Measurements from ENCODE around the gene PPP2R5A. TPM values are rescaled to one million over a fixed set of nuclear protein-coding genes. Genes with fewer than 3 reads are reported as not detected.

PPP2R5A gene
- total and polyA plus RNA-seq, 2 of the 13 experiments (the other 11 are each of a cell fraction or from before 2014, with no cell fraction given) = 22.0 to 31.4 TPM

DNA sequence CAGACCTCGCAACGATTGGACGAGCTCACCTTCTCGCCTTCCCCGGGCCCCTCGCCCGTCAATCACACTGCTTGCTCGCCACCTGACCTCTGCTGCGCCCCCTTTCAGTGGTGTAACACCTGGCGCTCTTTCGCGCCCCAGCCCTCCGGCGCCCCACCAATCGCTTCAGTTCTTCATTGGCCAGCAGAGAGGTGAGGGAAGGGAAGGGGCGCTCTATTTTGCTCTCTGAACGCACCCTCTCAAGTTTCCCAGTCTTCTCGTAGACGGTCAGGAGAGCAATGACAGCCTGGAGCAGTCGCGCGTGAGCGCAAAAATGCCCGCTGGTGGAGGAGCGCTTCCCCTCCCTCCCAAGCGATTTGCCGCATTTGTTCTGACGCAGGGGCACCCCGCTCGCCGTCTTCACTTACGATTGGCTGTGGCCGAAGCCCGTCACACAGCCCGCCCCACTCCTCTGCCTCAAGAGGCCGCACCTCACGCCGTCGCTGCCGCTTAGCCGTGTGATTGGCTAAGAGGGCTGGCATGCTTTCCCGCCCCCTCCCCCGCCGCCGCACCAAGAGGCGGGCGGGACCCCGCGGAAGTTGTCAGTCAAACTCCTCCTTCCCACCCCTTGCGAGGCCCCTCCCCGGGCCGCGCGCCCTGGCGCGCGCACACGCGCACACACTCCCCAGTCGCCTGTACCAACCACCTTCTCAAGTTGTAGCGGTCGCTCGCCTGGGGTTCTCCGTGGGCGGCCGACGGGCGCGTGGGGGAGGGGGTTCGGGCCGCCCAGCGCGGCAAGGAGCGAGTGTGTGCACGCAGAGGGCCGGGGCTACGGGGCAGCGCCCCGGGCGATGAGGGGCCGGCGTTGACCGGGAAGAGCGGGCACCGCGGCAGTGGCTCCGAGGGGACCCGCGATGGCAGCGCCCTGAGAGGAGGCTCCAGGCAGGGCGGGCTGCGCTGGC, at the start of gene PPP2R5A (continued):
- no peak; the same call in 1 of the 2 replicates for TF ChIP-seq NFIC (IDR thresholded peaks at IDR 0.05; ENCODE audit: low read length)
- TF ChIP-seq, protein P1, sequence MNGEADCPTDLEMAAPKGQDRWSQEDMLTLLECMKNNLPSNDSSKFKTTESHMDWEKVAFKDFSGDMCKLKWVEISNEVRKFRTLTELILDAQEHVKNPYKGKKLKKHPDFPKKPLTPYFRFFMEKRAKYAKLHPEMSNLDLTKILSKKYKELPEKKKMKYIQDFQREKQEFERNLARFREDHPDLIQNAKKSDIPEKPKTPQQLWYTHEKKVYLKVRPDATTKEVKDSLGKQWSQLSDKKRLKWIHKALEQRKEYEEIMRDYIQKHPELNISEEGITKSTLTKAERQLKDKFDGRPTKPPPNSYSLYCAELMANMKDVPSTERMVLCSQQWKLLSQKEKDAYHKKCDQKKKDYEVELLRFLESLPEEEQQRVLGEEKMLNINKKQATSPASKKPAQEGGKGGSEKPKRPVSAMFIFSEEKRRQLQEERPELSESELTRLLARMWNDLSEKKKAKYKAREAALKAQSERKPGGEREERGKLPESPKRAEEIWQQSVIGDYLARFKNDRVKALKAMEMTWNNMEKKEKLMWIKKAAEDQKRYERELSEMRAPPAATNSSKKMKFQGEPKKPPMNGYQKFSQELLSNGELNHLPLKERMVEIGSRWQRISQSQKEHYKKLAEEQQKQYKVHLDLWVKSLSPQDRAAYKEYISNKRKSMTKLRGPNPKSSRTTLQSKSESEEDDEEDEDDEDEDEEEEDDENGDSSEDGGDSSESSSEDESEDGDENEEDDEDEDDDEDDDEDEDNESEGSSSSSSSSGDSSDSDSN (CRISPR knock-in tag; IDR thresholded peaks at IDR 0.05) = peak; percentile 80
- no peak for TF ChIP-seq BCLAF1 (IDR thresholded peaks at IDR 0.05)
- no peak for TF ChIP-seq THAP7 (CRISPR knock-in tag; IDR thresholded peaks at IDR 0.05)
- TF ChIP-seq TGIF2 (CRISPR knock-in tag; IDR thresholded peaks at IDR 0.05) = peak; percentile 73
- TF ChIP-seq GABPA (IDR thresholded peaks at IDR 0.05; ENCODE audit: low read depth, low read length) = peak; percentile 11; the same call in 1 of the 2 replicates
- peak; percentile 63; the same call in 1 of the 2 replicates for TF ChIP-seq GABPA (CRISPR knock-in tag; IDR thresholded peaks at IDR 0.05; ENCODE audit: low read depth)
- TF ChIP-seq KDM1A (CRISPR knock-in tag; IDR thresholded peaks at IDR 0.05) = peak; percentile 53; the same call in 1 of the 2 replicates
- no peak for TF ChIP-seq ZKSCAN5 (CRISPR knock-in tag; IDR thresholded peaks at IDR 0.05)
- no peak for TF ChIP-seq MAFK (conservative IDR thresholded peaks at IDR 0.05 in 1 of 2, IDR thresholded peaks at IDR 0.05 in 1 of 2; ENCODE audit: low read length in 2 of 2)
- peak; percentile 49; the same call in 1 of the 2 replicates for TF ChIP-seq ZNF580 (CRISPR knock-in tag; IDR thresholded peaks at IDR 0.05; ENCODE audit: borderline replicate concordance, low read depth)
- TF ChIP-seq, protein P2, sequence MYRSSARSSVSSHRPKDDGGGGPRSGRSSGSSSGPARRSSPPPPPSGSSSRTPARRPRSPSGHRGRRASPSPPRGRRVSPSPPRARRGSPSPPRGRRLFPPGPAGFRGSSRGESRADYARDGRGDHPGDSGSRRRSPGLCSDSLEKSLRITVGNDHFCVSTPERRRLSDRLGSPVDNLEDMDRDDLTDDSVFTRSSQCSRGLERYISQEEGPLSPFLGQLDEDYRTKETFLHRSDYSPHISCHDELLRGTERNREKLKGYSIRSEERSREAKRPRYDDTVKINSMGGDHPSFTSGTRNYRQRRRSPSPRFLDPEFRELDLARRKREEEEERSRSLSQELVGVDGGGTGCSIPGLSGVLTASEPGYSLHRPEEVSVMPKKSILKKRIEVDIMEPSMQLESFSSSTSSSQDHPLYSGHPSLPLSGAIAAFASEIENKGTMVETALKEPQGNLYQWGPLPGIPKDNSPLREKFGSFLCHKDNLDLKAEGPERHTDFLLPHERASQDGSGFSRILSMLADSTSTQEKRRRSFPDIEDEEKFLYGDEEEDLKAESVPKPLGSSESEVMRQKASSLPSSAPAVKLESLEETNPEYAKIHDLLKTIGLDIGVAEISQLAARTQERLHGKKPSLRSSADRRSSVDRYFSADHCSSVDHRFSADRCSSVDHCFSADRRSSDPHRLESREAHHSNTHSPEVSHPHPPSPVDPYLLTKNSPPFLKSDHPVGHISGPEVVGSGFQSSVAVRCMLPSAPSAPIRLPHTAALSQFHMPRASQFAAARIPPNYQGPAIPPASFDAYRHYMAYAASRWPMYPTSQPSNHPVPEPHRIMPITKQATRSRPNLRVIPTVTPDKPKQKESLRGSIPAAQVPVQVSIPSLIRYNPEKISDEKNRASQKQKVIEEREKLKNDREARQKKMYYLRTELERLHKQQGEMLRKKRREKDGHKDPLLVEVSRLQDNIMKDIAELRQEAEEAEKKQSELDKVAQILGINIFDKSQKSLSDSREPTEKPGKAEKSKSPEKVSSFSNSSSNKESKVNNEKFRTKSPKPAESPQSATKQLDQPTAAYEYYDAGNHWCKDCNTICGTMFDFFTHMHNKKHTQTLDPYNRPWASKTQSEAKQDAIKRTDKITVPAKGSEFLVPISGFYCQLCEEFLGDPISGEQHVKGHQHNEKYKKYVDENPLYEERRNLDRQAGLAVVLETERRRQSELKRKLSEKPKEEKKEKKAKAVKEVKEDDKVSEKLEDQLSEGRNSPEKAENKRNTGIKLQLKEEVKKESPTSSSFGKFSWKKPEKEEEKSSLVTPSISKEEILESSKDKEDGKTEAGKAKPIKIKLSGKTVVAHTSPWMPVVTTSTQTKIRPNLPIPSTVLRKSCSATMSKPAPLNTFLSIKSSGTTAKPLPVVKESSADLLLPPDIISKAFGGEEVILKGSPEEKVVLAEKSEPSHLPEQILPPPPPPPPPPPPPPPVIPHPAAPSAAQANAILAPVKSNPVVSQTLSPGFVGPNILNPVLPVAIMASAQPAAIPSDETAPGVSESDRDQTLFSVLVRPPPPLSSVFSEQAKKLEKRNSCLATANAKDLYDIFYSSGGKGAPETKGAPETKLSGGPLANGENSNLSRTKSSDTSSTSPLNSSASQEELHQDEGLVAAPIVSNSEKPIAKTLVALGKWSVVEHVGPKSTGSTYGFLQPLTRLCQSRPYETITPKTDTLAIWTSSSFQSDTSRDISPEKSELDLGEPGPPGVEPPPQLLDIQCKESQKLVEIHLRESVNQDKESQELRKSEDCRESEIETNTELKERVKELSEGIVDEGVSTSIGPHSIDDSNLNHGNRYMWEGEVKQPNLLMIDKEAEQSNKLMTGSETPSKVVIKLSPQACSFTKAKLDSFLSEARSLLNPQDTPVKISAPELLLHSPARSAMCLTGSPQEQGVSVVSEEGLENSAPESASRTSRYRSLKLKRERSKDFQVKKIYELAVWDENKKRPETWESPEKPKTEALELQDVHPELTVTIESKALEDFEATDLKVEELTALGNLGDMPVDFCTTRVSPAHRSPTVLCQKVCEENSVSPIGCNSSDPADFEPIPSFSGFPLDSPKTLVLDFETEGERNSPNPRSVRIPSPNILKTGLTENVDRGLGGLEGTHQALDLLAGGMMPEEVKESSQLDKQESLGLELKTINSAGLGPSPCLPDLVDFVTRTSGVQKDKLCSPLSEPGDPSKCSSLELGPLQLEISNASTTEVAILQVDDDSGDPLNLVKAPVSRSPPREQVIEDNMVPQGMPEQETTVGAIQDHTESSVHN (CRISPR knock-in tag; IDR thresholded peaks at IDR 0.05) = no peak
- TF ChIP-seq ZNF383 (CRISPR knock-in tag; IDR thresholded peaks at IDR 0.05; ENCODE audit: borderline replicate concordance) = peak; percentile 13; the same call in 1 of the 2 replicates

Data from HepG2 (cell line).